ENCODE results near the gene SPINK8.
"Not testable (repeated sequence)": the region's sequence is repeated elsewhere in the genome, so short reads cannot be mapped to it uniquely, and the experiment has no call there.

SPINK8 gene

DNA sequence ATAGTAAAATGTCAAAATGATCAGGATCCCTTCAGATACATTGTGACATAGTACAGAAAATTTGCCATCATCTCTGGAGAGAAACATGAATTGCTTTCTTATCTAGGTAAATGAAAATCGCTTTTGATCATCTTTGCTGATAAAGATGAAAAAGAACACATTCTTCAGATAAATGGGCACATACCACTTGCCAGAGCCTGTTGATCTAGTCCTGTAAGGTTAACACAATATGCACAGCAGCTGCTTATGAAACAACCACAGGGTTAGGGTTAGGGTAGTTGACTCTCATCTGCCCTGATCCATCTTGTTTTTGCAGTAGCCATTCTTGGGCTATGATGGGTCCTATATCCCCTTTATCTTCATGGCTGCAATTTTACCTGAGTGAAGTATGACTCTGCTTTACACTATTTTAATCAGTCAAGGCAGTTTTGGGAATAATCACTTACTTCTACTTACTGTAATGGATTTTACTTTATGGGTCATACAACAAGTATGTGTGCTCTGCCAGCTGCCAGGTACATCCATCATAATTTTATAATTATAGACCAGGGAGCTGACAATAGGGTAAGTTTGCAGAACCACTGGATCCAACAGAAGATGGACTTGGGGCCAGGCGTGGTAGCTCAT is 12.6 kb upstream of the SPINK8 start:
- no peak overlapping the region for H3K4me3 ChIP-seq (ENCODE audit: low read depth, low read length)
- TF ChIP-seq, protein P1, sequence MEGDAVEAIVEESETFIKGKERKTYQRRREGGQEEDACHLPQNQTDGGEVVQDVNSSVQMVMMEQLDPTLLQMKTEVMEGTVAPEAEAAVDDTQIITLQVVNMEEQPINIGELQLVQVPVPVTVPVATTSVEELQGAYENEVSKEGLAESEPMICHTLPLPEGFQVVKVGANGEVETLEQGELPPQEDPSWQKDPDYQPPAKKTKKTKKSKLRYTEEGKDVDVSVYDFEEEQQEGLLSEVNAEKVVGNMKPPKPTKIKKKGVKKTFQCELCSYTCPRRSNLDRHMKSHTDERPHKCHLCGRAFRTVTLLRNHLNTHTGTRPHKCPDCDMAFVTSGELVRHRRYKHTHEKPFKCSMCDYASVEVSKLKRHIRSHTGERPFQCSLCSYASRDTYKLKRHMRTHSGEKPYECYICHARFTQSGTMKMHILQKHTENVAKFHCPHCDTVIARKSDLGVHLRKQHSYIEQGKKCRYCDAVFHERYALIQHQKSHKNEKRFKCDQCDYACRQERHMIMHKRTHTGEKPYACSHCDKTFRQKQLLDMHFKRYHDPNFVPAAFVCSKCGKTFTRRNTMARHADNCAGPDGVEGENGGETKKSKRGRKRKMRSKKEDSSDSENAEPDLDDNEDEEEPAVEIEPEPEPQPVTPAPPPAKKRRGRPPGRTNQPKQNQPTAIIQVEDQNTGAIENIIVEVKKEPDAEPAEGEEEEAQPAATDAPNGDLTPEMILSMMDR (IDR thresholded peaks at IDR 0.05; ENCODE audit: low read depth, low read length): no peak
- in situ Hi-C loops (cut with HindIII; ENCODE audit: low sequenced_read_pairs): no loop called here
- no peak for DNase-seq (ENCODE audit: low read depth, low spot score)

DNA sequence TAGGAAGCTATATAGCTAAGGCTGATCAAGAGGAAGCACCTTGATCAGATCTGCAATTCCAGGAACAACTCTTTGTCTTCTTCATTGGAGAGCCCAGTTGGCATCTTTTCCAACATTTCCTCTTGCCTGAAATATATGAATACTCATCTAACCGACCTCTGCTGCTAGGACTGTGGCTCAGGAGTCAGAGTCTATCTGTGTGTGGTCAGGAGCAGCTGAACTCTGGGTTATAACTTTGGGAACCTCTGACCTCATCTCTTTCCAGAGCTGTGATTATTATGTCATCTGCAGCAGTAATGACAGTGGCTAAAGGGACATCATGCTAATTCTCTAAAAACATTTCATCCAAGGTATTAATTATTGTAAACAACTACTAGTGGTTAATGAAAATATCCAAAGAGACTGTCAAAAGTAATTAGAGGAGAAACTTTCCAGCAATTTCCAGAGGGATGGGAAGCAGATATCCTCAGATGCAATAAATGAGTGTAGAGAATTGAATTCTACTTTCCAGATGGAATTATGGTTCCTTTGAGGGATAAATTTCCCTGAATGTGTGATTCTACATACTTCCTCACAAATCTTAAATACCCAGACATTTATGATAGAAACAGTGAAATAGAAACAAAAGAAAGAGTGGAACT is 11.5 kb upstream of the SPINK8 start:
- DNase-seq (ENCODE audit: low read depth, low spot score): no peak
- H3K4me3 ChIP-seq (ENCODE audit: low read depth, low read length): no peak overlapping the region
- TF ChIP-seq, protein P1 (IDR thresholded peaks at IDR 0.05; ENCODE audit: low read depth, low read length): no peak
- in situ Hi-C loops (cut with HindIII; ENCODE audit: low sequenced_read_pairs): no loop called here

DNA sequence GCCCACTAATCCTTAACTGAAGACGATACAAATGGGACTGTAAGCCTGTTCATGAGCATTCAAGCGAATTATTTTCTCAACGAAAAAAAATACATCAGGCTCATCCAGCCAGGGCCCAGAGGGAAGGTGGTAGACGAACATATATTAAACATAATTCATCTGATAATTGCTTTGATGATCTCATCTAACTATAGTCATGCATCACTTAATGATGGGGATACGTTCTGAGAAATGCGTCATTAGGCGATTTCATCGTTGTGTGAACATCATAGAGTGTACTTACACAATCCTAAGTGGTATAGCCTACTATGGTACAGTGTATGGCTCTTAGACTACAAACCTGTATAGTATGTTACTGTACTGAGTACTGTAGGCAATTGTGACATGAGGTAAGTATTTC is 10.0 kb upstream of the SPINK8 start:
- in situ Hi-C loops (cut with HindIII; ENCODE audit: low sequenced_read_pairs): no loop called here
- no peak for DNase-seq (ENCODE audit: low read depth, low spot score)
- no peak overlapping the region for H3K4me3 ChIP-seq (ENCODE audit: low read depth, low read length)
- TF ChIP-seq, protein P1 (IDR thresholded peaks at IDR 0.05; ENCODE audit: low read depth, low read length): no peak

DNA sequence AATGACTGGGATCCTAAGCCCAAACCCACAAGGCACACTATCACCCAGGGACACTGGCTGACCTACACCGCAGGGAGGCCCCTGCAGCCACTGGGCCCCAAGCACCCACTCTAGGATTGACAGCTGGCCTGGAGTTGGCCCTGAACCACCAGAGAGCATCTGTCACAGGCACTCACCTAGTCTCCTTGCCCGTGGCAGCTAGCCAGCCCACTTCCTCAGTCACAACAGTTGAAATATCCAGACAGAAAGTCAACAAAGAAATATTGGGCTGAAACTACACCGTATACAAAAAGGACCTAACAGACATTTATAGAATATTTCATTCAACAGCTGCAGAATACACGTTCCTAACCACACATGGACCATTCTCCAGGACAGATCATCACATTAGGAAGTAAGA is 5.2 kb upstream of the SPINK8 start:
- in situ Hi-C loops (cut with HindIII; ENCODE audit: low sequenced_read_pairs): no loop called here
- DNase-seq (ENCODE audit: low read depth, low spot score): no peak
- H3K4me3 ChIP-seq (ENCODE audit: low read depth, low read length): no peak overlapping the region
- TF ChIP-seq, protein P1 (IDR thresholded peaks at IDR 0.05; ENCODE audit: low read depth, low read length): no peak

DNA sequence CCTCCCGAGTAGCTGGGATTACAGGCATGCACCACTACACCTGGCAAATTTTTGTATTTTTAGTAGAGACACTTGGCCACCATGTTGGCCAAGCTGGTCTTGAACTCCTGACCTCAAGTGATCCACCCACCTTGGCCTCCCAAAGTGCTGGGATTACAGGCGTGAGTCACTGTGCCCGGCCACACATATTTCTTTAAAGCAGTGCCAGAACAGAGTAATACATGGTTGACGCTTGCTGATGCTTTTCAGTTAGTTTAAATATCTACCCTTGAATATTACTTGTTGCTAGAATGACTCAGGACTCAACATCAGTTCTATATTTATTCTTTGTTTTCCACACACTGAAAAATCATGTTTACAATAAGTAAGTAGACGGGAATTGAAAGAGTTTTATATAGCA is 4.1 kb upstream of the SPINK8 start:
- DNase-seq (ENCODE audit: low read depth, low spot score); in situ Hi-C loops (cut with HindIII; ENCODE audit: low sequenced_read_pairs); H3K4me3 ChIP-seq (ENCODE audit: low read depth, low read length): not testable (repeated sequence)

DNA sequence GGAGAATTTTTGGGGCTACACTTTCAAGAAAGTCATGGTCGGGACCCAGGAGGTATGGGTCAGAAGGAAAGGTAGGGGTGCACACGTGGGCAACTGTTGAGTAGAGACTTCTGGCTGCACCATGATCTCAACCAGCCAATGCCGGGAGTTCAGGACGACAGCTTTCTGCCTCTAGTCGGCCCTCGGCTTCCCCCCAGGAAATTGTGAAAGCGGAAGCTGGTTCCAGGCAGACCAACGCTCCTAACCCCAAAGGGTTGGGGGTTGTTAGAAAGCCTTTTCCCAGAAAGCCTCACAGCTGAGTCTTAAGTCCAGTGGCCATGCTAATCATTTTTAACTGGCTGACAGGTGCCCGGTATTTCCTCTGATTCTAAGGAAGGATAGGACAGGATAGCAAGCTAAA is 1.8 kb upstream of the SPINK8 start:
- DNase-seq (ENCODE audit: low read depth, low spot score); H3K4me3 ChIP-seq (ENCODE audit: low read depth, low read length); in situ Hi-C loops (cut with HindIII; ENCODE audit: low sequenced_read_pairs): not testable (repeated sequence)

DNA sequence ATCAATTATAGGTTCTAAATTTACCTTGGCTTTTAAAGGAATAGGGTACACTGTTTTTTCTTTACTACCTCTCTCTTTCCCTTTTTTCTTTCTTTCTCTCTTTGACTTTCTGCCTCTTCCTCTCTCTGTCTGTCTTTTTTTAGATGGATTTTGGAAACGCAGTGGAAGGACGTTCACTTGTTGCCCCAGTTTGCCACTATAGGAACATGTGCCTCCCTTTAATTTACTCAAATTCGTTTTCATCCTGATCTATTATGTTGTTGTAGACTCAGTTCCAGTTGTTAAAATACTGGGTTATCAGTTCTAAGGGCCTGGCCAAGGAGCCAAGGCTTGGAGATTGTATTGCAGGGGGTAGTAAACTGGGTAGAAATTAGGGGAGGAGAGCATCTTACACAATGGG is 1.1 kb upstream of the SPINK8 start:
- no peak for DNase-seq (ENCODE audit: low read depth, low spot score)
- no peak overlapping the region for H3K4me3 ChIP-seq (ENCODE audit: low read depth, low read length)
- TF ChIP-seq, protein P1 (IDR thresholded peaks at IDR 0.05; ENCODE audit: low read depth, low read length): no peak
- in situ Hi-C loops (cut with HindIII; ENCODE audit: low sequenced_read_pairs): no loop called here

DNA sequence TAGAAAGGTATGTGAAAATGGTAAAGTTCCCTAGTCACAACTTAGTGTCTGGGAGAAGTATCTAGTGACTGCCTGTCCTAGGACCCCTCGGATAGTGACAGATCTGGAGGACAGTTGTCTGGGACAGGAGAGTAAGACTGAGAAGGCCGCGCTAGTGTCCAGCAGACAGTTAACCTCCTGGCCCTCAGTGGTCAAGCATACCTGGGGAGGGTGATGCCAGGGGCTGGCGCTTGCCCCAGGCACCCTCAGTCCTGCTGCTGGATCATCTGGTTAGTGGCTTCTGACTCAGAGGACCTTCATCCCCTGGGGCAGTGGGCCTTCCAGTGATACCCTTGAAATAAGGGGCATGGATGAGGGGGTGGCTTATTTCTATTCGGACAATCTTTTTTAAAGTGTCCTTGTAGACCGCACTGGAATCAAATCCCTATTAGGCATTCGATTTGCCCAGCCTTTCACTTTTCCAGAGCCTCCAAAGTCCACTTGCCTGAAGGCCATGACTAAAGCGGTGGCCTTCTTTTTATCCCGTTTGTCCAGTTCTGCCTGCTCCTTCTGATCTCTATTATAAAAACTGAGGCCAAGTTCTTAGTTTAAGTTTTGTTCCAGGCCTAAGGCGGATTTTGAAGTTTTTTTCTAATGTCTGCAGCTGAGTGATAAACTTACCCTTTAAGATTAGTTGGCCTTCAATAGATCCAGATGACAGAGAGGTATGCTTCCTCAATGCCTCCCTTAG is 1.6 kb downstream of the SPINK8 start:
- in situ Hi-C loops (cut with HindIII; ENCODE audit: low sequenced_read_pairs); DNase-seq (ENCODE audit: low read depth, low spot score); H3K4me3 ChIP-seq (ENCODE audit: low read depth, low read length): not testable (repeated sequence)
